ENCODE data around the gene SKAP2.

Gene SKAP2

GRCh38 chr7:26630361-26630760 is 234.0 kb downstream of the SKAP2 start:
- no peak overlapping the region for H4K91ac ChIP-seq (ENCODE audit: low read depth, low read length, poor library complexity)
- H3K4ac ChIP-seq (ENCODE audit: low read length) = no peak overlapping the region
- no CpG with 5 or more reads among the region's 4 CpGs for WGBS, 2 donors (ENCODE audit: extremely low coverage in 2 of 2, insufficient read length in 2 of 2, insufficient replicate concordance in 1 of 2)
- H3K4me3 ChIP-seq (ENCODE audit: low read length in 2 of 2) = no peak overlapping the region
- no peak overlapping the region for H3K14ac ChIP-seq (ENCODE audit: low read length)
- H2AFZ ChIP-seq (ENCODE audit: low read length) = no peak overlapping the region
- no peak overlapping the region for H3K23ac ChIP-seq (ENCODE audit: low read depth, low read length, poor library complexity)
- no peak overlapping the region for H2BK12ac ChIP-seq (ENCODE audit: low read length)
- H3K4me2 ChIP-seq (ENCODE audit: insufficient read depth, low read length, poor library complexity, severe bottlenecking) = no peak overlapping the region
- no peak overlapping the region for H3K18ac ChIP-seq (ENCODE audit: low read length)
- H3K9ac ChIP-seq (ENCODE audit: low read depth, low read length, poor library complexity) = no peak overlapping the region
- H2BK120ac ChIP-seq (ENCODE audit: low read depth, low read length) = no peak overlapping the region
- no peaks in the 10 kb centered on the region for H3K4me1 ChIP-seq (ENCODE audit: control insufficient read depth in 2 of 2, insufficient read depth in 1 of 2, low read depth in 1 of 2, low read length in 2 of 2)
- no peak overlapping the region for H4K8ac ChIP-seq (ENCODE audit: low read depth, low read length)
- H3K9me3 ChIP-seq (replicated peaks in 1 of 2; ENCODE audit: control insufficient read depth in 2 of 2, insufficient read depth in 1 of 2, low read depth in 1 of 2, low read length in 2 of 2) = no peaks in the 10 kb centered on the region
- H3K79me1 ChIP-seq (ENCODE audit: low read depth, low read length) = no peaks in the 10 kb centered on the region
- H2BK15ac ChIP-seq (ENCODE audit: low read length) = no peak overlapping the region
- no peak overlapping the region for H2BK5ac ChIP-seq (ENCODE audit: low read length)
- DNase-seq (ENCODE audit: low spot score) = no peak
- no peak overlapping the region for H3K27ac ChIP-seq (replicated peaks; ENCODE audit: low read length)
- H3K36me3 ChIP-seq (replicated peaks in 1 of 2; ENCODE audit: control insufficient read depth in 2 of 2, insufficient read depth in 2 of 2, low read length in 2 of 2) = no peaks in the 10 kb centered on the region
- peaks cover 0 to 38% (median 0%) of the 10 kb centered on the region in 3 experiments for H3K27me3 ChIP-seq (ENCODE audit: control insufficient read depth in 3 of 3, insufficient read depth in 3 of 3, low read depth in 1 of 3, low read length in 3 of 3)
- no peak overlapping the region for H2AK5ac ChIP-seq (ENCODE audit: low read depth, low read length)

- Histone ChIP-seq H3K4me1 (ENCODE audit: control insufficient read depth in 2 of 2, insufficient read depth in 1 of 2, low read depth in 1 of 2, low read length in 2 of 2) (no peaks in the 10 kb centered on the region), H3K4me3 (ENCODE audit: low read length in 2 of 2) (no peak overlapping the region), H2BK12ac (ENCODE audit: low read length) (no peak overlapping the region), H3K27me3 (ENCODE audit: control insufficient read depth in 3 of 3, insufficient read depth in 3 of 3, low read depth in 1 of 3, low read length in 3 of 3) (peaks cover 0 to 40% (median 0%) of the 10 kb centered on the region in 3 experiments), H2BK120ac (ENCODE audit: low read depth, low read length) (no peak overlapping the region), H4K8ac (ENCODE audit: low read depth, low read length) (no peak overlapping the region), H3K9ac (ENCODE audit: low read depth, low read length, poor library complexity) (no peak overlapping the region), H3K23ac (ENCODE audit: low read depth, low read length, poor library complexity) (no peak overlapping the region), H3K4ac (ENCODE audit: low read length) (no peak overlapping the region), H2AK5ac (ENCODE audit: low read depth, low read length) (no peak overlapping the region), H2BK15ac (ENCODE audit: low read length) (no peak overlapping the region), H3K4me2 (ENCODE audit: insufficient read depth, low read length, poor library complexity, severe bottlenecking) (no peak overlapping the region), H2BK5ac (ENCODE audit: low read length) (no peak overlapping the region), H3K36me3 (replicated peaks in 1 of 2; ENCODE audit: control insufficient read depth in 2 of 2, insufficient read depth in 2 of 2, low read length in 2 of 2) (no peaks in the 10 kb centered on the region), H4K91ac (ENCODE audit: low read depth, low read length, poor library complexity) (no peak overlapping the region), H3K18ac (ENCODE audit: low read length) (no peak overlapping the region), H3K79me1 (ENCODE audit: low read depth, low read length) (no peaks in the 10 kb centered on the region), H3K9me3 (replicated peaks in 1 of 2; ENCODE audit: control insufficient read depth in 2 of 2, insufficient read depth in 1 of 2, low read depth in 1 of 2, low read length in 2 of 2) (no peaks in the 10 kb centered on the region), H3K14ac (ENCODE audit: low read length) (no peak overlapping the region), H3K27ac (replicated peaks; ENCODE audit: low read length) (no peak overlapping the region), H2AFZ (ENCODE audit: low read length) (no peak overlapping the region)
- DNase-seq (ENCODE audit: low spot score) = no peak
- WGBS, 2 donors (ENCODE audit: extremely low coverage in 2 of 2, insufficient read length in 2 of 2, insufficient replicate concordance in 1 of 2) = no CpG with 5 or more reads among the region's 3 CpGs
Measured at GRCh38 chr7:26629696-26630095, 234.7 kb downstream of the SKAP2 start.

GRCh38 chr7:26627891-26628341 is 236.5 kb downstream of the SKAP2 start:
- peaks cover 0 to 44% (median 0%) of the 10 kb centered on the region in 3 experiments for H3K27me3 ChIP-seq (ENCODE audit: control insufficient read depth in 3 of 3, insufficient read depth in 3 of 3, low read depth in 1 of 3, low read length in 3 of 3)
- H3K18ac ChIP-seq (ENCODE audit: low read length) = no peak overlapping the region
- no peak overlapping the region for H3K9ac ChIP-seq (ENCODE audit: low read depth, low read length, poor library complexity)
- no peak overlapping the region for H3K4ac ChIP-seq (ENCODE audit: low read length)
- peak overlapping the region; percentile 9 for H3K23ac ChIP-seq (ENCODE audit: low read depth, low read length, poor library complexity)
- no peak overlapping the region for H3K27ac ChIP-seq (replicated peaks; ENCODE audit: low read length)
- no peak overlapping the region for H3K4me2 ChIP-seq (ENCODE audit: insufficient read depth, low read length, poor library complexity, severe bottlenecking)
- no peaks in the 10 kb centered on the region for H3K36me3 ChIP-seq (replicated peaks in 1 of 2; ENCODE audit: control insufficient read depth in 2 of 2, insufficient read depth in 2 of 2, low read length in 2 of 2)
- DNase-seq (ENCODE audit: low spot score) = no peak
- no peak overlapping the region for H2BK120ac ChIP-seq (ENCODE audit: low read depth, low read length)
- no peak overlapping the region for H3K14ac ChIP-seq (ENCODE audit: low read length)
- H3K4me3 ChIP-seq (ENCODE audit: low read length in 2 of 2) = no peak overlapping the region
- WGBS, 2 donors (ENCODE audit: extremely low coverage in 2 of 2, insufficient read length in 2 of 2, insufficient replicate concordance in 1 of 2) = no CpG with 5 or more reads among the region's 11 CpGs
- H2AK5ac ChIP-seq (ENCODE audit: low read depth, low read length) = peak overlapping the region; percentile 60
- H2BK12ac ChIP-seq (ENCODE audit: low read length) = no peak overlapping the region
- H3K79me1 ChIP-seq (ENCODE audit: low read depth, low read length) = no peaks in the 10 kb centered on the region
- no peak overlapping the region for H2BK15ac ChIP-seq (ENCODE audit: low read length)
- H2AFZ ChIP-seq (ENCODE audit: low read length) = peak overlapping the region; percentile 31
- H4K91ac ChIP-seq (ENCODE audit: low read depth, low read length, poor library complexity) = no peak overlapping the region
- peak overlapping the region; percentile 32 for H4K8ac ChIP-seq (ENCODE audit: low read depth, low read length)
- H2BK5ac ChIP-seq (ENCODE audit: low read length) = peak overlapping the region; percentile 43
- H3K9me3 ChIP-seq (replicated peaks in 1 of 2; ENCODE audit: control insufficient read depth in 2 of 2, insufficient read depth in 1 of 2, low read depth in 1 of 2, low read length in 2 of 2) = no peaks in the 10 kb centered on the region
- no peaks in the 10 kb centered on the region for H3K4me1 ChIP-seq (ENCODE audit: control insufficient read depth in 2 of 2, insufficient read depth in 1 of 2, low read depth in 1 of 2, low read length in 2 of 2)

GRCh38 chr7:26627221-26627620 is 237.2 kb downstream of the SKAP2 start:
- DNase-seq (ENCODE audit: low spot score) = no peak
- Histone ChIP-seq H3K18ac (ENCODE audit: low read length) (no peak overlapping the region), H2AK5ac (ENCODE audit: low read depth, low read length) (no peak overlapping the region)

More at GRCh38 chr7:26627221-26627620, 237.2 kb downstream of the SKAP2 start:
- Histone ChIP-seq H3K14ac (ENCODE audit: low read length) (no peak overlapping the region), H3K23ac (ENCODE audit: low read depth, low read length, poor library complexity) (no peak overlapping the region), H3K27me3 (ENCODE audit: control insufficient read depth in 3 of 3, insufficient read depth in 3 of 3, low read depth in 1 of 3, low read length in 3 of 3) (peaks cover 0 to 44% (median 0%) of the 10 kb centered on the region in 3 experiments), H3K36me3 (replicated peaks in 1 of 2; ENCODE audit: control insufficient read depth in 2 of 2, insufficient read depth in 2 of 2, low read length in 2 of 2) (no peaks in the 10 kb centered on the region), H3K79me1 (ENCODE audit: low read depth, low read length) (no peaks in the 10 kb centered on the region), H4K91ac (ENCODE audit: low read depth, low read length, poor library complexity) (no peak overlapping the region), H2BK120ac (ENCODE audit: low read depth, low read length) (no peak overlapping the region), H3K4me3 (ENCODE audit: low read length in 2 of 2) (no peak overlapping the region), H3K9me3 (replicated peaks in 1 of 2; ENCODE audit: control insufficient read depth in 2 of 2, insufficient read depth in 1 of 2, low read depth in 1 of 2, low read length in 2 of 2) (no peaks in the 10 kb centered on the region), H2BK12ac (ENCODE audit: low read length) (no peak overlapping the region), H2BK5ac (ENCODE audit: low read length) (no peak overlapping the region), H2BK15ac (ENCODE audit: low read length) (no peak overlapping the region), H3K27ac (replicated peaks; ENCODE audit: low read length) (no peak overlapping the region), H3K9ac (ENCODE audit: low read depth, low read length, poor library complexity) (no peak overlapping the region), H3K4me1 (ENCODE audit: control insufficient read depth in 2 of 2, insufficient read depth in 1 of 2, low read depth in 1 of 2, low read length in 2 of 2) (no peaks in the 10 kb centered on the region), H3K4me2 (ENCODE audit: insufficient read depth, low read length, poor library complexity, severe bottlenecking) (no peak overlapping the region), H2AFZ (ENCODE audit: low read length) (no peak overlapping the region), H4K8ac (ENCODE audit: low read depth, low read length) (no peak overlapping the region), H3K4ac (ENCODE audit: low read length) (no peak overlapping the region)
- no CpG with 5 or more reads among the region's 10 CpGs for WGBS, 2 donors (ENCODE audit: extremely low coverage in 2 of 2, insufficient read length in 2 of 2, insufficient replicate concordance in 1 of 2)

All from neuronal stem cell (in vitro differentiated cells).